GM21723 (cell line): Measurements from ENCODE around the gene CEBPE.

Experiments used
- ATAC-seq: cut with Tn5 transposase; IDR thresholded peaks from one replicate; pipeline ENCODE4 v1.9.1; 2021; ENCODE audit warnings: mild to moderate bottlenecking, moderate library complexity; ENCODE audit not compliant: unreplicated experiment

CEBPE gene

DNA sequence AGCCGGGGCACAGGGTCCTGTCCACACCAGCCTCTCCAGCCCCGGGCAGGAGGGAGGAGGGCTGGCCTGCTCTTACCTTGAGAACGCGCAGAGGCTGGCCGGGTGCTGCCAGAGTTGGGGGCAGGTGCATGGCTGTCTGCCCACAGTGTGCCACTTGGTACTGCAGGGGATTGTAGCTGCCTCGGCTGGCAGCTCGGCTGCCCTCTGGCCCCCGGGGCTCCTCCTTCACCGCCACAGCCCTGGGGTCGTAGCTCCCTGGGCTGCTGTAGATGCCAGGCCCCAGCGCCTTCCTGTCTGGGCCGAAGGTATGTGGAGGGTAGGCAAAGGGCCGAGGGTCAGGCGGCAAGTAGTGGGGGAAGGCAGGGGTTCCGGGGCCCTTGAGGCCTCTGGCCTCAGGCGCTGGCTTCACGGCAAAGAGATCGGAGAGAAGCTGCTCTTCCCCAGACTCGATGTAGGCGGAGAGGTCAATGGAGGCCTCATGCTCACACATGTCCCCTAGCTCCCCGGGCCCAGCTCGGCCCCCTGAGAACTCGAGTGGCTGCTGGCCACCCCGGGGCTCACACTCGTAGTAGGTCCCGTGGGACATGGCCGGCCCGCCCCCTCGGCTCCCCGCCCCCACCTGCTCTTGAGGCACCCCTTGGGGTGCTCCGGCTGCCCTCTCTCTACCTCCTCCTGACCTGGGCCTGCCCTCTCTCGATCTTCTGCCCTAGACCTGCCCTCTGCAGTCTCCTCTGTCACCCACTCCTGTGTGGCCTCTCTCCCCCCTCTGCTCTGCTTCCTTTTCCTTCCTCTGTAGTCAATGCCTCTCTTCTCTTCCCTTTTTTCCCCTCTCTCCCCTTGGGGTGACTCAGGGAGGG is at the start of gene CEBPE:
Gene CEBPE, minus strand, starts transcription at position 750 of the 857 bp plus-strand sequence. Its CDS starts 164 bp downstream, at position 586.
- ATAC-seq = no peak

- no peak for ATAC-seq
These were observed 49.2 kb upstream of the CEBPE start for GRCh38 chr14:23168246-23168645.

GRCh38 chr14:23167116-23167847 is 48.2 kb upstream of the CEBPE start:
- ATAC-seq = no peak

DNA sequence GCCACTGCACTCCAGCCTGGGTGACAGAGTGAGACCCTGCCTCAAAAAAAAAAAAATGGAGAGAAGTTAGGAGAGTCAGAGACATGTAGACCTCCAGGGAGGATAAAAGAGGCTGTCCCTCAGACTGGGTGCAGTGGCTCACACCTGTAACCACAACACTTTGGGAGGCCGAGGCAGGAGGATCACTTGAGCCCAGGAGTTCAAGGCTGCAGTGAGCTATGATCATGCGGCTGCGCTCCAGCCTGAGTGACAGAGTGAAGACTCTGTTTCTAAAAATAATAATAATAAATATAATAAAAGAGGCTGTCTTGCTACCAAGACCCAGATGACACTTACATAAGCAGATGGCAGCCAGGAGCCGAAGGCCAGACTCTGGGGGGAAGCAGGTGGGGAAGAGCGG is 45.9 kb upstream of the CEBPE start:
- ATAC-seq = no peak

GRCh38 chr14:23164250-23164649 is 45.2 kb upstream of the CEBPE start:
- no peak for ATAC-seq

DNA sequence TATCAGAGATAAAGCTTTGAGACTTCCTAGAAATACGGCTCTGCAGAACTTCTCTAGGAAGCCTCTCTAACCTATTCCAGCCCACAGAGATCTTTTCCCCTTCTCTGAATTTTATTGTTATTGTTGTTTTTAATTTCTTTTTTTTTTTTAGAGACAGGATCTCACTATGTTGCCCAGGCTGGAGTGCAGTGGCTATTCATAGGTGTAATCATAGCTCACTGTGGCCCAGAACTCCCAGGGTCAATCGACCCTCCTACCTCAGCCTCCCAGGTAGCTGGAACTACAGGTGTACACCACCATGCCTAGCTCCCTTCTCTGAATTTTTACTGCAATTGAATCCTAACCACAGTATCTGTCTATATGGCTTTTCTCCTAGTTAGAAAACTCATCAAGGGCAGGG is 44.8 kb upstream of the CEBPE start:
- ATAC-seq = no peak

GRCh38 chr14:23162800-23163199 is 43.7 kb upstream of the CEBPE start:
- no peak for ATAC-seq

- ATAC-seq = no peak
These were observed 43.0 kb upstream of the CEBPE start for GRCh38 chr14:23162005-23162404.

DNA sequence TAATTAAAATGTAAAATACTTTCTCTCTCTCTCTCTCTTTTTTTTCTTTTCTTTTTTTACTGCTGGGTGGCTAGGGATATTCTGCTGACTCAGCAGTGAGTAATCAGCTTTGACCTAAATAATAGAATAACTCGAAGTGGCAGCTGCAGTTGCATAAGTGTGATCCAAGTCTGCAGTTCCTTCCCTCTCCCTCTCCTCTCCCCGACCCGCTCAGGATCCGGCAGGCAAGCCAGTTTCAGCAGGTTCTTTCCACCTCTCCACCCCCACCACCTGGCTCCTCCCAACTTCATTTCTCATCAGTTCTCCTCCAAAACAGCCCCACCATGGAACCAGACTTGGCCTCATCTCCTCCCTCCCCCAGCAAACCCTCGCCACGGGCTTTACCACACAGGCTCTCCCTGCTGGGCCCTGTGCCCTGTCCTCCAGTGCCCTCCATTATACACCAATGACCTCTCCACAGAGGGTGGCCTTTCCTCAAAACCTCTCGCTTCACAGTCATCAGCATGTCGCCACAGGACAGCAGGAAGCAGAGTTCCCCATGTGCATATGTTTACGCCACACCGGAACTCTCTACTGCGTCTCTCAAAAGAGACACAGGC is 42.0 kb upstream of the CEBPE start:
- no peak for ATAC-seq

- no peak for ATAC-seq
These were observed 40.5 kb upstream of the CEBPE start for GRCh38 chr14:23159532-23159931.

DNA sequence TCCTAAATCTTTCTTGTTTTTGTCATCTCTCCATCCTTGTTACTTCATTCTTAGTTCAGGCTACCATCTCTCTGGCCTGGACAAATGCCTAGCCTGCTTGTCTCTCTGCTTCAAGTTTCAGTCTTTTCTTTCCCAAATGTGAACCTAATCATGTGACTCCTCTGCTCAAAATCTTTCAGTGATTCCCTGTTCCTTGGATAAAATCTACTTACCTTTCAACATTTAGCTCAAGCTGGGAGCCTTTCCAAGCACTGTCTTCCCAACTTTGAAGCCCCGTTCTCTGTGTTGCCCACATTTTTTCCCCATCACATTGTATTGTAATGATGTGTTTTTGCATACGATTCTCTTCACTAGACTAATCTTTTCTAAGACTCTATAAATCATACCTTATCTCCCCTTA is 39.7 kb upstream of the CEBPE start:
- no peak for ATAC-seq

GRCh38 chr14:23154964-23155587 is 36.0 kb upstream of the CEBPE start:
- ATAC-seq = no peak

DNA sequence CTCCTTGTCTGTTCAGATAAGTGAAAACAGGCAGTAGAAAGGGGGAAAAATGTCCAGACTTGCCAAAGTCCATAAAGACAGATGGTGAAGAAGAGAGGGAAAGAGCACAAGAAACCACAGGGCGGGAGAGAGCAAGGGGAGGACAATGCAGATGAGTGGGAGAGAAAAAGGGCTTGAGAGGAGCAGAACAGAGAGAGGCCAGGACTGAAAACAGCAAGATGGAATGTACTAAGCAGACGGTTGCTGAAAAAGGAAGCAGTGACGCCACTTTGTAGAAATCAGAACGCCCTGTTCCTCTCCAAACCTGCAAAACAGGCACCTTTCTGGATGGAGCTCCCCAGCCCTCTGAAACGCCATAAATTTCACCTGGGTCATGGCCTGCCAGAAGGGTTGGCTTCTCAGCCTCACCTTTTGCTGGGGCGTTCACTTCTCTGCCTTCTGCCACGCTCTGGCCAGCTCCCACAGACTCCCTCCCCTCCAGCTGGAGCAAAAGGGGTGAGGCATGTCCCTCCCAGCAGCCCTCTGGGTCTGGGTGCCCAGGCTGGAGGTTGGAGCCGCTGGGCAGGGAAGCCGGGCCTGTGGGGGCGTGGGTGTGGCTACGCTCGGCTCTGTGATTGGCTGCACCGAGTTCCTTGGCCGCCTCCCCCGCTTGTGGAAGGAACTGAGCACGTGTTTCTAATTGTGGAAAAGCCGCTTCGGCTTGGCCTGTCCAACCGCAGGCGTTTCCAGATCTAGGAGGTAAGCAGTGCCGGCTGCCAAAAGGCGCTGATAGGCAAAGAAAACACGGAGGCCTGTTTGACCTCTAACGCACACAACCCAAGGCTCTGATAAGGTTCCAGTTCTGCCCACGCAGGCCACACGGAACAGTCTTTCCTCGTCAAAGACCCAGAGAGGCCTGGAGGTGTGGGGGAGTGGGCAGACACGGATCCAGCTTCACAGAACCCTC is 35.1 kb upstream of the CEBPE start:
- no peak for ATAC-seq

- no peak for ATAC-seq
These were observed 32.3 kb upstream of the CEBPE start for GRCh38 chr14:23151342-23151741.

DNA sequence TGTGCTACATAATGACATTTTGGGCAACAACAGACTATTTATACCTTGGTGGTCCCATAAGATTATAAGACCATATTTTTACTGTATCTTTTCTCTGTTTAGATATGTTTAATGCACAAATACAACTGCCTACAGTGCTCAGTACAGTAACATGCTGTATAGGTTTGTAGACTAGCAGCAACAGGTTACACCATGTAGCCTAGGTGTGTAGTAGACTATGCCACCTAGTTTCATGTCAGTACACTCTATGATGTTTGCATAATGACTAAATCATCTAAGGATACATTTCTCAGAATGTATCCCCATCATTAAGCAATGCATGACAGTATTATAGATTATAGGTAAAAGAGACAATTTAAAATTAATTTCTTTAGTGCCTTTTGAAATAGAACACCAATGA is 30.7 kb upstream of the CEBPE start:
- no peak for ATAC-seq

DNA sequence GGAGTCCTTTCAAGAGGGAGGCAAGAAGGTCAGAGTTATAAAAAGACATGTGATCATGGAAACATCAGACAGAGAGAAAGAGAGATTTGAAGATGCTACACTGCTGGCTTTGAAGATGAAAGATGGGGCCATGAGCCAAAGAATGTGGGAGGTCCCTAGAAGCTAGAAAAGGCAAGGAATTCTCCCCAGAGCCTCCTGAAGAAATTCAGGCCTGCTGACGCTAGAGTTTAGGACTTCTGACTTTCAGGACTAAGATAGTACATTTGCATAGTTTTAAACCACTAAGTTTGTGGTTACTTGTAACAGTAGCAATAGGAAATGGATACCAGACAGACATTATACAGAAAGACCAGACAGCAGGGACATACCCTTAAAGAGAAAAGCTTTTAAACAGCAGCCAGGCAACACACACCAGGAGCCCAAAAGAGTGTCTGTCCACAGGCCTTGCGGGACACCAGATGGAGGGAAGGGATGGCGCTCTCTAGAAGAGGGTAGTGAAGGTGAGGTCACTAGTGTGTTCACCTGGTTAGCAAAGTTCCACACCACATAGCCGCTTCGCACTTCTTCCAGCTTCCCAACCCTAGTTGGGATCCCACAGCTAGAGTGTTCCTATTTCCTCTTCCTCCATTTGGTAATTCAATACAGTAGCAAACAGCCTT is 29.7 kb upstream of the CEBPE start:
- no peak for ATAC-seq

GRCh38 chr14:23147676-23148075 is 28.6 kb upstream of the CEBPE start:
- no peak for ATAC-seq

DNA sequence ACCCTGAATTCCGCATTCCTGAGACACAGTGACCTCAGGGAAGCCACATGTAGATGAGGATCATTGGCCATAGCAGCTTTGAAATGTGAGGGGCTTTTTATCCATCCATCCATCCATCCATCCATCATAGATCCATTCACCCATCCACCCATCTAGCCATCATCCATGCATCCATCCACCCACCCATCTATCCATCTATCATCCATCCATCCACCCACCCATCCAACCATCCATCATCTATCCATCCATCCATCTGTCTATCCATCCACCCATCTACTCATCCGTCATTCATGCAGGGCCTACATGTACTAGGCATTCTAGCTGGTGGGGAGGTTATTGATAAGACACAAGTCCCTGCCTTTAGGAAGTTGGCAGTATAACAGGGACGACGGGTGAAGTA is 27.9 kb upstream of the CEBPE start:
- ATAC-seq = no peak

GRCh38 chr14:23146351-23146910 is 27.4 kb upstream of the CEBPE start:
- ATAC-seq = no peak
